NT2/D1 (cell line): ENCODE data around the gene FASTKD3.

Experiments used
- DNase-seq: peaks from one replicate; pipeline ENCODE4 v3.0.0-alpha.2; 2011; ENCODE audit warnings: low read depth, low spot score
- H3K27me3 ChIP-seq: 2 replicates; pipeline ENCODE4 v1.6.0; 2011; ENCODE audit warnings: mild to moderate bottlenecking; ENCODE audit not compliant: insufficient read length, insufficient read depth
- H3K36me3 ChIP-seq: 2 replicates; pipeline ENCODE4 v1.6.1; 2011; ENCODE audit warnings: mild to moderate bottlenecking, low read length, mixed read lengths; ENCODE audit not compliant: insufficient read depth, insufficient read length
- H3K4me1 ChIP-seq: 2 replicates; pipeline ENCODE4 v1.5.1; 2011; ENCODE audit not compliant: insufficient read depth, insufficient read length
- H3K4me3 ChIP-seq: 2 replicates; pipeline ENCODE4 v1.5.1; 2011; ENCODE audit warnings: low read depth; ENCODE audit not compliant: insufficient read length
- H3K9ac ChIP-seq: 2 replicates; pipeline ENCODE4 v1.6.0; 2011; ENCODE audit warnings: low read depth; ENCODE audit not compliant: insufficient read length
- H3K9me3 ChIP-seq: 2 replicates; pipeline ENCODE4 v1.5.1; 2011; ENCODE audit warnings: mild to moderate bottlenecking, low read length; ENCODE audit not compliant: insufficient read depth
- SUZ12 ChIP-seq: IDR thresholded peaks from 2 replicates; pipeline ENCODE4 v1.6.1; 2011; ENCODE audit not compliant: insufficient read length, insufficient read depth; ENCODE audit errors: extremely low read depth
- YY1 ChIP-seq: IDR thresholded peaks from 2 replicates; pipeline ENCODE4 v1.6.1; 2011; ENCODE audit not compliant: insufficient read length, insufficient read depth
- ZNF274 ChIP-seq: IDR thresholded peaks from 2 replicates; pipeline ENCODE4 v1.6.1; 2011; ENCODE audit warnings: mild to moderate bottlenecking, low read depth, low read length

The FASTKD3 gene

GRCh38 chr5:7869474-7870136 is 774 bp upstream of the FASTKD3 start:
- H3K9ac ChIP-seq = peak overlapping the region; percentile 95
- H3K4me1 ChIP-seq = no peaks in the 10 kb centered on the region
- H3K4me3 ChIP-seq = peak overlapping the region; percentile 80
- DNase-seq = no peak
- no peaks in the 10 kb centered on the region for H3K9me3 ChIP-seq
- H3K27me3 ChIP-seq = no peaks in the 10 kb centered on the region
- TF ChIP-seq YY1 (no peak), ZNF274 (no peak), SUZ12 (no peak)
- peaks cover 66% of the 10 kb centered on the region for H3K36me3 ChIP-seq

GRCh38 chr5:7868427-7868772 is 431 bp downstream of the FASTKD3 start:
- H3K9me3 ChIP-seq = no peaks in the 10 kb centered on the region
- TF ChIP-seq ZNF274 = no peak
- H3K9ac ChIP-seq = peak overlapping the region; percentile 88
- H3K4me1 ChIP-seq = no peaks in the 10 kb centered on the region
- no peaks in the 10 kb centered on the region for H3K27me3 ChIP-seq
- H3K4me3 ChIP-seq = peak overlapping the region; percentile 80
- peaks cover 63% of the 10 kb centered on the region for H3K36me3 ChIP-seq
- DNase-seq = no peak

GRCh38 chr5:7867260-7867659 is 1.6 kb downstream of the FASTKD3 start:
- Histone ChIP-seq H3K36me3 (peaks cover 63% of the 10 kb centered on the region), H3K27me3 (no peaks in the 10 kb centered on the region), H3K4me1 (no peaks in the 10 kb centered on the region), H3K9ac (no peak overlapping the region), H3K4me3 (no peak overlapping the region), H3K9me3 (no peaks in the 10 kb centered on the region)
- DNase-seq = no peak
- TF ChIP-seq SUZ12 = no peak
- no peak for TF ChIP-seq YY1
- no peak for TF ChIP-seq ZNF274

- TF ChIP-seq YY1 (no peak), ZNF274 (no peak), SUZ12 (no peak)
- Histone ChIP-seq H3K4me1 (no peaks in the 10 kb centered on the region), H3K36me3 (peaks cover 65% of the 10 kb centered on the region)
These were observed 2.6 kb downstream of the FASTKD3 start for GRCh38 chr5:7866196-7866595.

GRCh38 chr5:7857926-7858632 is 10.8 kb downstream of the FASTKD3 start:
- H3K27me3 ChIP-seq = no peaks in the 10 kb centered on the region
- no peak for DNase-seq
- H3K36me3 ChIP-seq = peaks cover 53% of the 10 kb centered on the region
- H3K4me3 ChIP-seq = no peak overlapping the region
- H3K4me1 ChIP-seq = no peaks in the 10 kb centered on the region
- no peak for TF ChIP-seq YY1
- no peak for TF ChIP-seq ZNF274
- no peak for TF ChIP-seq SUZ12
- 0 out of 2 replicates have a peak, but pooled peaks cover 1% of the 10 kb centered on the region for H3K9me3 ChIP-seq
- H3K9ac ChIP-seq = no peak overlapping the region

More at GRCh38 chr5:7866196-7866595, 2.6 kb downstream of the FASTKD3 start:
- Histone ChIP-seq H3K9me3 (no peaks in the 10 kb centered on the region), H3K9ac (no peak overlapping the region), H3K4me3 (no peak overlapping the region), H3K27me3 (no peaks in the 10 kb centered on the region)
- DNase-seq = no peak

- Histone ChIP-seq H3K9me3 (0 out of 2 replicates have a peak, but pooled peaks cover 4% of the 10 kb centered on the region), H3K27me3 (no peaks in the 10 kb centered on the region), H3K36me3 (peaks cover 45% of the 10 kb centered on the region), H3K4me3 (no peak overlapping the region), H3K9ac (no peak overlapping the region), H3K4me1 (no peaks in the 10 kb centered on the region)
- no peak for DNase-seq
- TF ChIP-seq ZNF274 (no peak), YY1 (no peak), SUZ12 (no peak)
These were observed 11.5 kb downstream of the FASTKD3 start for GRCh38 chr5:7857361-7857760.

- DNase-seq = peak; percentile 40
- TF ChIP-seq ZNF274 (no peak), SUZ12 (no peak), YY1 (no peak)
These were observed 12.0 kb downstream of the FASTKD3 start for GRCh38 chr5:7856855-7857254.

More at GRCh38 chr5:7856855-7857254, 12.0 kb downstream of the FASTKD3 start:
- H3K27me3 ChIP-seq = no peaks in the 10 kb centered on the region
- H3K4me3 ChIP-seq = no peak overlapping the region
- no peak overlapping the region for H3K9ac ChIP-seq
- no peaks in the 10 kb centered on the region for H3K4me1 ChIP-seq
- H3K9me3 ChIP-seq = 0 out of 2 replicates have a peak, but pooled peaks cover 4% of the 10 kb centered on the region
- H3K36me3 ChIP-seq = peaks cover 40% of the 10 kb centered on the region
